HepG2 (cell line): ENCODE results near the gene CCDC33.

Experiments
- CTCF ChIP-seq: sonication (generic); formaldehyde crosslinking; IDR thresholded peaks from 2 replicates; pipeline ENCODE4 v1.5.0; 2020; ENCODE audit warnings: mild to moderate bottlenecking, missing genetic modification reagents, moderate library complexity
- KDM6A ChIP-seq: IDR thresholded peaks from 2 replicates; pipeline ENCODE4 v1.6.1; 2016; ENCODE audit warnings: low read depth
- REXO4 ChIP-seq: sonication (generic); formaldehyde crosslinking; IDR thresholded peaks from 2 replicates; pipeline ENCODE4 v1.8.0; 2022; ENCODE audit warnings: missing genetic modification reagents, mild to moderate bottlenecking, borderline replicate concordance
- ZNF44 ChIP-seq: sonication (generic); formaldehyde crosslinking; IDR thresholded peaks from 2 replicates; pipeline ENCODE4 v1.5.1; 2020; ENCODE audit warnings: mild to moderate bottlenecking, missing genetic modification reagents
- TF ChIP-seq, protein P1 (sequence below): sonication (generic); formaldehyde crosslinking; IDR thresholded peaks from 2 replicates; pipeline ENCODE4 v1.4.0; 2020; ENCODE audit warnings: missing genetic modification reagents, borderline replicate concordance

DNA sequence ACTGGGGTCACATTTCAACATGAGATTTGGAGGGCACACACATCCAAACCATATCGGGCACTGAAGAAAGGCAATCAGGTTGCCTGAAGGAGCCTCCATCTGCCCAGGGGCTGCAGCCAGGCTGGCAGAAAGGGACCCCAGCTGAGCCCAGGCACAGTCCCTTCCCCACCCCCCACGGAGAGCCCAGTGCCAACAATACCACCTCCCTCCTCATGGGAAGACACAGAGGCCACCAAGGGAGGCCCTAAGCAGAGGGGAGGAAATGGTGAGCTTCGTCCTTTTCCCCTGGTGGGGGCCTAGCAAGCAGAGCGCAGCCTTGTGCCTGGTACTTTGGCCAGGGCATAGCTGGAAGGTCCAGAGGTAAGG, 30.6 kb upstream of the CCDC33 start:
- TF ChIP-seq CTCF (no peak), ZNF44 (CRISPR knock-in tag) (no peak), REXO4 (CRISPR knock-in tag) (no peak), KDM6A (CRISPR knock-in tag) (no peak)
- TF ChIP-seq, protein P1, sequence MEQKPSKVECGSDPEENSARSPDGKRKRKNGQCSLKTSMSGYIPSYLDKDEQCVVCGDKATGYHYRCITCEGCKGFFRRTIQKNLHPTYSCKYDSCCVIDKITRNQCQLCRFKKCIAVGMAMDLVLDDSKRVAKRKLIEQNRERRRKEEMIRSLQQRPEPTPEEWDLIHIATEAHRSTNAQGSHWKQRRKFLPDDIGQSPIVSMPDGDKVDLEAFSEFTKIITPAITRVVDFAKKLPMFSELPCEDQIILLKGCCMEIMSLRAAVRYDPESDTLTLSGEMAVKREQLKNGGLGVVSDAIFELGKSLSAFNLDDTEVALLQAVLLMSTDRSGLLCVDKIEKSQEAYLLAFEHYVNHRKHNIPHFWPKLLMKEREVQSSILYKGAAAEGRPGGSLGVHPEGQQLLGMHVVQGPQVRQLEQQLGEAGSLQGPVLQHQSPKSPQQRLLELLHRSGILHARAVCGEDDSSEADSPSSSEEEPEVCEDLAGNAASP = no peak
